Right ventricle myocardium inferior (tissue), 1 donor: ENCODE measurements around the gene CDKN2A. TPM values are rescaled to one million over a fixed set of nuclear protein-coding genes. Genes with fewer than 3 reads are reported as not detected.

ENCODE experiments used
- ATAC-seq: fragments of 200-7000 bp; cut with Tn5 transposase; one replicate; pipeline ENCODE4 v1.9.1; 2020; ENCODE audit warnings: mild to moderate bottlenecking, moderate library complexity
- DNase-seq: peaks from one replicate; pipeline ENCODE4 v3.0.0; 2021; ENCODE audit errors: missing footprints
- intact Hi-C: fragments of 100-400 bp; cut with DNase I; formaldehyde crosslinking; loops from one replicate; pipeline ENCODE4 v1.11.0; 2022
- total RNA-seq: library from RNA; stranded (reverse); fragmentation: NEBNext Ultra II Directional; extraction: Animal tissue kit (Norgen Biotek cat#: 25700); gene quantifications from one replicate; pipeline ENCODE4 v1.2.1, GENCODE V29; 2021
- donor health status: DM: no; HTN: yes; CAD: no; lungs with severe emphysema.

The CDKN2A gene
- total RNA-seq, 1 donor from 2014 or later: 0.49 TPM

GRCh38 chr9:21988056-21988990, 5.9 kb downstream of the CDKN2A start:
- intact Hi-C loops: no loop called here
- DNase-seq: no peak
- ATAC-seq: no peak

GRCh38 chr9:21985964-21986667, 8.1 kb downstream of the CDKN2A start:
- intact Hi-C loops: no loop called here
- ATAC-seq (no peak), DNase-seq (no peak)

- ATAC-seq: no peak
- intact Hi-C loops: no loop called here
These were observed 10.1 kb downstream of the CDKN2A start for GRCh38 chr9:21984101-21984500.

GRCh38 chr9:21983561-21983935, 10.6 kb downstream of the CDKN2A start:
- intact Hi-C loops: loop anchor here (1.0 kb wide), 1 partner anchor 8 kb away; no protein-coding TSS in a partner anchor
- ATAC-seq (no peak), DNase-seq (no peak)

More at GRCh38 chr9:21984101-21984500, 10.1 kb downstream of the CDKN2A start:
- no peak for DNase-seq

GRCh38 chr9:21982861-21983560, 11.2 kb downstream of the CDKN2A start:
- DNase-seq (no peak), ATAC-seq (no peak)
- intact Hi-C loops: loop anchor here (1.0 kb wide), 1 partner anchor 8 kb away; no protein-coding TSS in a partner anchor

GRCh38 chr9:21982391-21982790, 11.8 kb downstream of the CDKN2A start:
- ATAC-seq: no peak
- no peak for DNase-seq
- intact Hi-C loops: no loop called here

- DNase-seq (no peak), ATAC-seq (no peak)
- intact Hi-C loops: no loop called here
These were observed 17.8 kb downstream of the CDKN2A start for GRCh38 chr9:21976334-21976875.

- intact Hi-C loops: loop anchor here (1.0 kb wide), 1 partner anchor 8 kb away; no protein-coding TSS in a partner anchor
- ATAC-seq: peak; percentile 34
- DNase-seq: peak; percentile 74
These were observed 19.3 kb downstream of the CDKN2A start for GRCh38 chr9:21974722-21975409.

- DNase-seq (no peak), ATAC-seq (no peak)
- intact Hi-C loops: no loop called here
These were observed 19.9 kb downstream of the CDKN2A start for GRCh38 chr9:21974343-21974721.

GRCh38 chr9:21972361-21972760, 21.8 kb downstream of the CDKN2A start:
- DNase-seq: no peak
- no peak for ATAC-seq
- intact Hi-C loops: no loop called here

GRCh38 chr9:21970800-21971640, 23.2 kb downstream of the CDKN2A start:
- no peak for ATAC-seq
- intact Hi-C loops: no loop called here
- DNase-seq: no peak

- intact Hi-C loops: no loop called here
- DNase-seq: no peak
- no peak for ATAC-seq
These were observed 24.0 kb downstream of the CDKN2A start for GRCh38 chr9:21969951-21970799.

- intact Hi-C loops: no loop called here
These were observed 24.9 kb downstream of the CDKN2A start for GRCh38 chr9:21969011-21969940.

GRCh38 chr9:21968331-21969010, 25.7 kb downstream of the CDKN2A start:
- intact Hi-C loops: no loop called here

More at GRCh38 chr9:21969011-21969940, 24.9 kb downstream of the CDKN2A start:
- ATAC-seq: no peak
- no peak for DNase-seq

GRCh38 chr9:21967702-21968101, 26.5 kb downstream of the CDKN2A start:
- intact Hi-C loops: no loop called here
- DNase-seq (no peak), ATAC-seq (no peak)

More at GRCh38 chr9:21968331-21969010, 25.7 kb downstream of the CDKN2A start:
- no peak for ATAC-seq
- DNase-seq: peak; percentile 61
